MG63 (cell line): ENCODE results near the gene SAV1. TPM values are rescaled to one million over a fixed set of nuclear protein-coding genes. Genes with fewer than 3 reads are reported as not detected.
"Not testable (repeated sequence)": the region's sequence is repeated elsewhere in the genome, so short reads cannot be mapped to it uniquely, and the experiment has no call there.

Source experiments
- DNase-seq: peaks from one replicate; pipeline ENCODE4 v3.0.0-alpha.2; 2020
- H3K27me3 ChIP-seq: fragments of 250-450 bp; sonication (Bioruptor Pico); 2 replicates; pipeline ENCODE4 v1.5.1; 2020; ENCODE audit warnings: mild to moderate bottlenecking, moderate library complexity
- H3K36me3 ChIP-seq: fragments of 250-450 bp; sonication (Bioruptor Pico); 2 replicates; pipeline ENCODE4 v1.5.1; 2020; ENCODE audit warnings: mild to moderate bottlenecking, moderate library complexity
- H3K4me3 ChIP-seq: fragments of 250-450 bp; sonication (Bioruptor Pico); 2 replicates; pipeline ENCODE4 v1.5.1; 2020; ENCODE audit warnings: mild to moderate bottlenecking, moderate library complexity
- H3K9me3 ChIP-seq: fragments of 250-450 bp; sonication (Bioruptor Pico); 2 replicates; pipeline ENCODE4 v1.5.1; 2020; ENCODE audit warnings: mild to moderate bottlenecking, moderate library complexity
- total RNA-seq: library from RNA; depleted of rRNA; stranded (reverse); fragments of >200 nt; shearing (Covaris generic); gene quantifications from 2 replicates; pipeline ENCODE4 v1.2.3, GENCODE V29; 2014; ENCODE audit warnings: low replicate concordance

The SAV1 gene
- total RNA-seq, 1 experiment from 2014 or later: 36.2 TPM

DNA sequence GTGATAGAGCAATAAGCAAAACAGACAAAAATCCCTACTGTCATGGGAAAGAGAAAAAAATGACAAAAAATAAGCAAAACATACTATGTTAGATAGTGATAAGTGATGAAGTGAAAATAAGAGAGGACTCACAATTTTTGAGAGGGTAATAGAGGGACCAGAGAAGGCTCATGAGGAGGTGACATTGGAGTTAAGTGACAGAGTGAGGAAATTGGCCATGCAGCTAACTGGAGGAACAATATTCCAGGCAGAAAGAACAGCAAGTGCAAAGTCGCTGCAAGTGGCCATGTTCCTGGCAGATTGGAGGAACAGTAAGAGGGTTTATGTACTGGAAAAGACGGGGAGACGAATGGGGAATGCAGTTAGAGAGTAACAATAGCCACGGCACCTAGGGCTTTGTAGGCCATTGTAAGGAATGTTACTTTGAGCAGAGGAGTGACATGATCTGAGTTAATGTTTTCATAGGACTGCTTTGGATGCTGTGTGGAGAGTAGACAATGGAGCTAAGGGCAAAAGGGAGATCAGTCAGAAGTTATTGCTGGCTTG, 1.4 kb upstream of the SAV1 start:
- Histone ChIP-seq H3K4me3 (no peak overlapping the region), H3K9me3 (no peaks in the 10 kb centered on the region)

DNA sequence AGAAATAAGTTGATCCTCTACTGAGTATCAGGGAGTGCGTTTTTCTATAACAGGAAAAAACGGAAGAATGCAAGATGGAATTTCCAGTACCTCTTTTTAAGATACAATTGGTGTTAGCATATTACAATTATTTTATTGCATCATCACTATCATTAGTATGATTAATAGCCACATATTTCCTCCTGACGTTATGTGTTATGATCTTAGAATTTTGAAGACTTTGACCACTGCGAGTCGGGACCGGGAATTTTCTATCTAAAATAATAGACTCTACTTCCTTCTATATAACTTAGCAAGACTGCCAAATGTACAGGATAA, 679 bp upstream of the SAV1 start:
- no peaks in the 10 kb centered on the region for H3K36me3 ChIP-seq

More for the DNA sequence above, 1.4 kb upstream of the SAV1 start:
- no peaks in the 10 kb centered on the region for H3K36me3 ChIP-seq
- H3K27me3 ChIP-seq: no peaks in the 10 kb centered on the region
- no peak for DNase-seq

GRCh38 chr14:50667684-50667995, 466 bp downstream of the SAV1 start:
- H3K36me3 ChIP-seq: no peaks in the 10 kb centered on the region
- no peaks in the 10 kb centered on the region for H3K9me3 ChIP-seq
- H3K27me3 ChIP-seq: no peaks in the 10 kb centered on the region
- DNase-seq: no peak
- H3K4me3 ChIP-seq: peak overlapping the region; percentile 66

More for the DNA sequence above, 679 bp upstream of the SAV1 start:
- Histone ChIP-seq H3K27me3 (no peaks in the 10 kb centered on the region), H3K4me3 (peak overlapping the region; percentile 66), H3K9me3 (no peaks in the 10 kb centered on the region)
- no peak for DNase-seq

- Histone ChIP-seq H3K27me3 (no peaks in the 10 kb centered on the region), H3K4me3 (peak overlapping the region; percentile 66), H3K9me3 (no peaks in the 10 kb centered on the region), H3K36me3 (0 out of 2 replicates have a peak, but pooled peaks cover 3% of the 10 kb centered on the region)
- peak; percentile 31 for DNase-seq
Observed at GRCh38 chr14:50666772-50667683, 1.1 kb downstream of the SAV1 start.

DNA sequence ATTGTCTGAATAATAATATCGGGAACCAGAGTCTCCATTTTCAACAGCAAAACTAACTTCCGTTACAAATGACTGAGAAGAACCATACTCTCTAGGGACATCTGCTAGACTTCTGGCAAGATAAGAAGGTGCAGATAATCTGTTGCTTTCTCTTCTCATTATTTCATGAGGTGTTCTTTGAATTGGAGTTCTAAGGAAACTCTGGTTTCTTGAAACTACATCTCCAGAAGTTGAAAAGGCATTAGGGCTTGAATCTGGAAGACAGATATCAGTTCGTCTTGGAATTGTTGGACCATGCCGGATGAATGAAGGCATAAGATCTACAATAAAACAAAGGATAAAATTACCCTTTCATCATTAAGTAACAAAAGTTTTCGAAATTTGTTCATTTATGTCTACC, 2.8 kb downstream of the SAV1 start:
- peaks cover 12% of the 10 kb centered on the region for H3K36me3 ChIP-seq
- H3K9me3 ChIP-seq, H3K27me3 ChIP-seq, DNase-seq, H3K4me3 ChIP-seq: not testable (repeated sequence)

- not testable (repeated sequence) for DNase-seq
Observed at GRCh38 chr14:50664579-50664978, 3.5 kb downstream of the SAV1 start.

DNA sequence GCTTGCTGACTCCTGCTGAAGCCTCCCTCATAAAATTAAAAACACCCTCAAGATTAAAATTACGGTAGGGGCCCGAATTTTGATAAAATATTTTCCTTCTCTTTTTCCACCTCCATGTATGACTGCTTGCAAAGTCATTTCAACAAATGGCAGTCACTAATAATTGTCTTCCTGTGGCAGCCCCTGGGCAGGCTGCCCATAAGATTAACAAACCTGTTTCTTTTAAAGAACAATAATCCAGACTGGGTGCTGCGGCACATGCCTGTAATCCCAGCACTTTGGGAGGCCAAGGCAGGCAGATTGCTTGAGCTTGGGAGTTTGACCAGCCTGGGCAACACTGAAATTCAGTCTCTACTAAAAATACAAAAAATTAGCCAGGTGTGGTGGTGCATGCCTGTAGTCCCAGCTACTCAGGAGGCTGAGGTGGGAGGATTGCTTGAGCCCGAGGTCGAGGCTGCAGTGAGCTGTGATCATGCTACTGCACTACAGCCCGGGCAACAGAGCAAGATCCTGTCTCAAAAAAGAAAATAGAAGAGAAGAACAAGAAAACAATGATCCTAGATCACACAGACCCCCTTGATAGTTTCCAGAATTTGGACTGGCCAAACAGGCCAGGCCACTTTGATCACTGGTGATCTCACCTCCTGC, 8.7 kb downstream of the SAV1 start:
- H3K36me3 ChIP-seq: peaks cover 12% of the 10 kb centered on the region
- H3K27me3 ChIP-seq: no peaks in the 10 kb centered on the region
- DNase-seq: no peak
- no peak overlapping the region for H3K4me3 ChIP-seq
- no peaks in the 10 kb centered on the region for H3K9me3 ChIP-seq

More at GRCh38 chr14:50664579-50664978, 3.5 kb downstream of the SAV1 start:
- H3K27me3 ChIP-seq, H3K9me3 ChIP-seq, H3K4me3 ChIP-seq: not testable (repeated sequence)
- H3K36me3 ChIP-seq: peaks cover 12% of the 10 kb centered on the region

GRCh38 chr14:50658203-50658602, 9.9 kb downstream of the SAV1 start:
- peaks cover 12% of the 10 kb centered on the region for H3K36me3 ChIP-seq
- no peak for DNase-seq
- H3K27me3 ChIP-seq: no peaks in the 10 kb centered on the region
- no peak overlapping the region for H3K4me3 ChIP-seq
- no peaks in the 10 kb centered on the region for H3K9me3 ChIP-seq

DNA sequence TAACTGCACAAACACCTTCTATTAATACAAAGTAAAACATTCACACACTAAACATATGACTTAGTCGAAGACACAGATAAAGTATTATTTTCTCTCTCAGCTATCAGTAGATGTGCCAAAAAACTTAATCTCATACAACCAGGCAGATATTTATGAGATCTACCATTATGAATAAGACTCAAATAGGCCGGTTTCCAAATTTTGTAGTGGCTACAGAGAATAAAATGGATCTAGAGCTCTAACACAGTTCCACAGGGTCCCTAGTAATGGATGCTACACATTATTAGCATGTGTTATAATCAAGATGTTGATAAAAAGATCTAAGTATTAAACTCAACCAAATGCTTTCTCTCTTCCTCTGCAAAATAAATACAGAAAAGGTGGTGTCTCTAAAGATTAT, 10.4 kb downstream of the SAV1 start:
- DNase-seq: no peak
- H3K4me3 ChIP-seq: no peak overlapping the region
- H3K9me3 ChIP-seq: no peaks in the 10 kb centered on the region
- H3K27me3 ChIP-seq: no peaks in the 10 kb centered on the region
- peaks cover 12% of the 10 kb centered on the region for H3K36me3 ChIP-seq

DNA sequence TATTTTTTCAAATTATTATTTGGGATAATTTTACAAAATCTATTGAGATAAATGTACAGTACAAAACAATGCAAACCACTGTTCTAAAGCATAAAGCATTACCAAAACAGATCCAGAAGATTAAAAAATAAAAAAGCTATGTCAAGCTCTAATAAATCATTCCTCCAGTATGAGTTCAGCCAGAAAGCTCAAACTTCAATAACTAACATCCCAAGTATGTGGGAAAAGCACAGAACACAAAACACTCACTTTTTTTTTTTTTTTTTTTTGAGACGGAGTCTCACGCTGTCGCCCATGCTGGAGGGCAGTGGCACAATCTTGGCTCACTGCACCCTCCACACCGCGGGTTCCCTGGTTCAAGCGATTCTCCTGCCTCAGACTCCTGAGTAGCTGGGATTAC, 11.3 kb downstream of the SAV1 start:
- Histone ChIP-seq H3K27me3 (no peaks in the 10 kb centered on the region), H3K9me3 (no peaks in the 10 kb centered on the region), H3K36me3 (peaks cover 8% of the 10 kb centered on the region), H3K4me3 (no peak overlapping the region)
- DNase-seq: no peak

GRCh38 chr14:50649691-50650090, 18.4 kb downstream of the SAV1 start:
- no peak for DNase-seq
- no peak overlapping the region for H3K4me3 ChIP-seq
- H3K36me3 ChIP-seq: no peaks in the 10 kb centered on the region
- H3K9me3 ChIP-seq: no peaks in the 10 kb centered on the region
- H3K27me3 ChIP-seq: no peaks in the 10 kb centered on the region

DNA sequence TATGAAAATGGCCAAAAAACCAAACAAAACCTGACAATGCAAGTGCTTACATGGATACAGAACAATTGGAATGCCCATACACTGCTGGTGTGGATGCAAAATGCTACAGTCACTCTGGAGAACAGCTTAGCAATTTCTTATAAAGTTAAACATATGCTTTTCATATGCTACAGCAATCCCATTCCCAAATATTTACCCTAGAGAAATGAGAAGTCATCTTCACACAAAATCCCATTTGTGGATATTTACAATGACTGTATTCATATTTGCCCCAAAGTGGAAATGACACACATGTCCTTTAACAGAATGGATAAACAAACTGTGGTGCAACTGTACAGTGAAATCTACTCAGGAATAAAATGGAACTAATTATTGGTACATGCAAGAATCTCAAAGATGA, 20.4 kb downstream of the SAV1 start:
- H3K9me3 ChIP-seq: no peaks in the 10 kb centered on the region
- no peak overlapping the region for H3K4me3 ChIP-seq
- no peaks in the 10 kb centered on the region for H3K27me3 ChIP-seq
- no peak for DNase-seq
- peaks cover 3% of the 10 kb centered on the region; the same call in 1 of the 2 replicates for H3K36me3 ChIP-seq

GRCh38 chr14:50647282-50647681, 20.8 kb downstream of the SAV1 start:
- Histone ChIP-seq H3K4me3 (no peak overlapping the region), H3K27me3 (no peaks in the 10 kb centered on the region), H3K9me3 (no peaks in the 10 kb centered on the region), H3K36me3 (peaks cover 3% of the 10 kb centered on the region; the same call in 1 of the 2 replicates)
- no peak for DNase-seq

DNA sequence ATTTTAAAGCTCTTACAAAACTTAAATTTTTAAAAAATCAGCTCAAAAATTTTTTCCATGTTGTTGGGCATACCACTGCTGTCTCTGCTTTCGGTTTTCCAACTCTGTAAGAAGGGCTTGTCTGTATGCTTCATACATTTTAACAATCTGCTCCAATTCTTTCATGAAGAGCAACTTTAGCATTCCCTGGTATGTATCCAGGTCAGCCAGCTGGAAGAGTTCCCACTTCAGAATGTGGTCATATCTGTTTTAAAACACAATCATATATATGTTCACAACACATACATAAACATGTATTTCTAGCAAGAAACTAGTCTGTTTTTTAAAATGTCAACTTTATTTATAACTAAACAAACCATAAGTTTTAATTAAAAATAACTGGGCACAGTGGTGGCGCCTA, 33.0 kb downstream of the SAV1 start:
- Histone ChIP-seq H3K4me3 (no peak overlapping the region), H3K27me3 (no peaks in the 10 kb centered on the region), H3K36me3 (no peaks in the 10 kb centered on the region), H3K9me3 (no peaks in the 10 kb centered on the region)
- no peak for DNase-seq

GRCh38 chr14:50633954-50634353, 34.2 kb downstream of the SAV1 start:
- no peaks in the 10 kb centered on the region for H3K9me3 ChIP-seq
- no peak overlapping the region for H3K4me3 ChIP-seq
- no peaks in the 10 kb centered on the region for H3K36me3 ChIP-seq
- H3K27me3 ChIP-seq: no peaks in the 10 kb centered on the region
- DNase-seq: no peak

DNA sequence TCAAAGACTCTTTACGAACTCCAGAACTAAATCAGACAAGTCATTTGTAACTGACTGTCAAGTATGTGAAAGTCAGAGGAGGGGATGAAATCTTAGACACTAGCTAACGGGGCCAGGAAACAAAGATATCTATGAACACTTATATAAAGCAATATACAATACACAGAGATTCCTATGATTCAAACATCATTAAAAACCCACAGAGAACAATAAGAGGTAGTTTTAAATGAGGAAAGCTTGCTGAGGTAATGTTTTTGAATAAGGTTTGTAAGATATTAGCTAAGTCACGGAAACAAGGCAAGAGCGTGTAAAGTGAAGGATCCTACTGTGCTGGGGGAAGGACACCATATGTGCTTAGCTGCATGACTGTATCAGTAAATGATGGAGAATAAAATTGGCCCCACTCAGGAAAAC, 36.7 kb downstream of the SAV1 start:
- Histone ChIP-seq H3K4me3 (no peak overlapping the region), H3K27me3 (no peaks in the 10 kb centered on the region), H3K9me3 (no peaks in the 10 kb centered on the region), H3K36me3 (no peaks in the 10 kb centered on the region)
- DNase-seq: no peak

DNA sequence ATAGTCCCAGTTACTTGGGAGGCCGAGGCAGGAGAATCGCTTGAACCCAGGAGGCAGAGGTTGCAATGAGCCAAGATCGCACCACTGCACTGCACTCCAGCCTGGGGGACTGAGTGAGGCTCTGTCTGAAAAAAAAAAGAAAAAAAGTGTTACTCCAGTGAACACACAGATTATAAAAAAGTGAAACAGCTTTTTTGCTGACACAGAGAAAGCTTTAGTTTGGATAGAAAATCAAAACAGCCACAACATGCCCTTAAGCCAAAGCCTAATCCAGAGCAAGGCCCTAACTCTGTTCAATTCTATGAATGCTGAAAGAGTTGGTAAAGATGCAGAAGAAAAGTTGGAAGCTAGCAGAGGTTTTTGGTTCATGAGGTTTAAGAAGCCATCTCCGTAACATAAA, 43.2 kb downstream of the SAV1 start:
- DNase-seq, H3K9me3 ChIP-seq, H3K36me3 ChIP-seq, H3K27me3 ChIP-seq, H3K4me3 ChIP-seq: not testable (repeated sequence)

GRCh38 chr14:50624447-50624846, 43.7 kb downstream of the SAV1 start:
- no peak for DNase-seq
- Histone ChIP-seq H3K9me3 (no peaks in the 10 kb centered on the region), H3K36me3 (no peaks in the 10 kb centered on the region), H3K4me3 (no peak overlapping the region), H3K27me3 (no peaks in the 10 kb centered on the region)
